B cell (primary cell): ENCODE results near the gene TMEM150A.

ENCODE experiments used
- CTCF ChIP-seq: fragments of 200-600 bp; IDR thresholded peaks from one replicate; pipeline ENCODE4 v1.8.0; 2022; ENCODE audit warnings: antibody characterized with exemption, mild to moderate bottlenecking
- EZH2 ChIP-seq: IDR thresholded peaks from 2 replicates; pipeline ENCODE4 v1.6.1; 2012; ENCODE audit warnings: borderline replicate concordance, low read depth, mild to moderate bottlenecking, moderate library complexity, low read length; ENCODE audit not compliant: insufficient read depth, poor library complexity, severe bottlenecking

GRCh38 chr2:85600235-85600575 lies 2.3 kb downstream of the TMEM150A start:
- TF ChIP-seq CTCF (no peak), EZH2 (no peak)
